Measurements from ENCODE around the gene ASS1. TPM values are rescaled to one million over a fixed set of nuclear protein-coding genes. Genes with fewer than 3 reads are reported as not detected.

The ASS1 gene
- total and polyA plus RNA-seq, 2 donors (not counting 1 experiment from before 2014, with no cell fraction given) = 0.30 to 0.44 TPM

DNA sequence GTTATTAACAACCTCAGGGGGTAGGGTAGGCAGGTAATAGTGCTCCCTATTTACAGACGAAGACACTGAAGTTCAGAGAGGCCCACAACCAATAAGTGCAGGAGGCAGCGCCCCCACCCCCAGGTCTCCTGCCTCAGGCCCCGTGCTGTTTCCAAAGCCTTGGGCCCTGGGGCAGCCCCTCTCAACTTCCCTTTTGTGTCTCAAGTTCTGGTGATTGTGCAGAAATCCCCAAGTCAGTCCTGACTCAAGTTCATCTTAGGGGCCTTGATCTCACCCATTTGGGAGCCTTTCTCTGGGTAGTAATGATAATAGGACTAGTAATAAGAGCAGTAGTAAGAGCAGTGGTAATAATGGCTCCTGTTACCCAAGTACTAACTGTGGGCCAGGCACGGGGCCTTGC is 35.5 kb upstream of the ASS1 start:
- H3K9ac ChIP-seq (ENCODE audit: low read length) = no peak overlapping the region
- no peak overlapping the region for H2AFZ ChIP-seq (ENCODE audit: insufficient read depth, low read depth, low read length, poor library complexity, severe bottlenecking)
- CTCF ChIA-PET = no interaction called here
- POLR2A ChIA-PET = no interaction called here
- no peaks in the 10 kb centered on the region for H4K20me1 ChIP-seq (ENCODE audit: control insufficient read depth, insufficient read depth, low read length, poor library complexity, severe bottlenecking)
- peaks cover 6% of the 10 kb centered on the region for H3K27me3 Mint-ChIP-seq
- H3K4me2 ChIP-seq (replicated peaks; ENCODE audit: low read depth, low read length, poor library complexity, severe bottlenecking) = no peak overlapping the region
- H3K27ac ChIP-seq (ENCODE audit: low read length in 2 of 2) = no peak overlapping the region
- H3K27me3 ChIP-seq (replicated peaks in 1 of 4; ENCODE audit: control extremely low read depth in 1 of 4, control insufficient read depth in 3 of 4, insufficient read depth in 4 of 4, low read length in 3 of 4) = no peaks in the 10 kb centered on the region
- H3K9me3 Mint-ChIP-seq (ENCODE audit: insufficient read depth) = no peaks in the 10 kb centered on the region
- TF ChIP-seq, protein P1, sequence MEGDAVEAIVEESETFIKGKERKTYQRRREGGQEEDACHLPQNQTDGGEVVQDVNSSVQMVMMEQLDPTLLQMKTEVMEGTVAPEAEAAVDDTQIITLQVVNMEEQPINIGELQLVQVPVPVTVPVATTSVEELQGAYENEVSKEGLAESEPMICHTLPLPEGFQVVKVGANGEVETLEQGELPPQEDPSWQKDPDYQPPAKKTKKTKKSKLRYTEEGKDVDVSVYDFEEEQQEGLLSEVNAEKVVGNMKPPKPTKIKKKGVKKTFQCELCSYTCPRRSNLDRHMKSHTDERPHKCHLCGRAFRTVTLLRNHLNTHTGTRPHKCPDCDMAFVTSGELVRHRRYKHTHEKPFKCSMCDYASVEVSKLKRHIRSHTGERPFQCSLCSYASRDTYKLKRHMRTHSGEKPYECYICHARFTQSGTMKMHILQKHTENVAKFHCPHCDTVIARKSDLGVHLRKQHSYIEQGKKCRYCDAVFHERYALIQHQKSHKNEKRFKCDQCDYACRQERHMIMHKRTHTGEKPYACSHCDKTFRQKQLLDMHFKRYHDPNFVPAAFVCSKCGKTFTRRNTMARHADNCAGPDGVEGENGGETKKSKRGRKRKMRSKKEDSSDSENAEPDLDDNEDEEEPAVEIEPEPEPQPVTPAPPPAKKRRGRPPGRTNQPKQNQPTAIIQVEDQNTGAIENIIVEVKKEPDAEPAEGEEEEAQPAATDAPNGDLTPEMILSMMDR (IDR thresholded peaks at IDR 0.05) = no peak
- TF ChIP-seq EZH2 (IDR thresholded peaks at IDR 0.05; ENCODE audit: borderline replicate concordance, insufficient read depth, low read depth, low read length, poor library complexity, severe bottlenecking) = no peak
- H3K79me2 ChIP-seq (ENCODE audit: control insufficient read depth, insufficient read depth, low read length) = no peaks in the 10 kb centered on the region
- WGBS (ENCODE audit: insufficient coverage) = 73% methylated on average over 2 of the region's 4 CpGs
- H3K27ac Mint-ChIP-seq = no peak overlapping the region
- no peak overlapping the region for H3K4me3 ChIP-seq (ENCODE audit: control extremely low read depth in 1 of 5, extremely low read depth in 1 of 5, insufficient read depth in 1 of 5, low read depth in 2 of 5, low read length in 4 of 5)
- no peaks in the 10 kb centered on the region for H3K36me3 ChIP-seq (replicated peaks in 1 of 2; ENCODE audit: control extremely low read depth in 1 of 2, control insufficient read depth in 1 of 2, extremely low read depth in 1 of 2, insufficient read depth in 2 of 2, low read length in 1 of 2)
- DNase-seq (no peak), ATAC-seq (ENCODE audit: low read depth) (no peak)
- H3K4me3 Mint-ChIP-seq = no peak overlapping the region
- H3K9me3 ChIP-seq (ENCODE audit: control extremely low read depth in 1 of 3, control insufficient read depth in 2 of 3, insufficient read depth in 1 of 3, low read length in 2 of 3) = peaks cover 0 to 4% (median 0%) of the 10 kb centered on the region in 3 donors
- no peaks in the 10 kb centered on the region for H3K4me1 Mint-ChIP-seq
- intact Hi-C loops (cut with micrococcal nuclease) = no loop called here
- H3K4me1 ChIP-seq (ENCODE audit: control insufficient read depth in 2 of 2, insufficient read depth in 2 of 2, low read length in 2 of 2) = no peaks in the 10 kb centered on the region

DNA sequence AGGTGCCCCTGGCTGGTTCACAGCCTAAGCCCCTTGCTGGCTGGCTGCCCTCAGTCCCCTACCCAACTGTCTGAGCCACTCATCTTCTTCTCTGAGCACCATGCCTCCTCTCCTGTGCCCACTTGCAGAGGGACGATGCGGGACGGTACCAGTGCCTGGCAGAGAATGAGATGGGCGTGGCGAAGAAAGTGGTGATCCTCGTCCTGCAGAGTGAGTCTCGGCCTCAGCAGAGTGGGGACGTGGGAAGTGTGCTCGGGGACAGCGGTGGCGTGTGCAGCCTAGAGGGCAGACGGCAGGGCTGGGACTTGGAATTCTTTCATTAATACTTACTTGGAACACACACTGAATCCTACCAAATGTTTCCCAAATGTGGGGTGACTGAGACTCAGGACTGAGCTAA is 34.3 kb upstream of the ASS1 start:
- Histone ChIP-seq H3K9ac (ENCODE audit: low read length) (no peak overlapping the region), H3K79me2 (ENCODE audit: control insufficient read depth, insufficient read depth, low read length) (no peaks in the 10 kb centered on the region), H3K9me3 (ENCODE audit: control extremely low read depth in 1 of 3, control insufficient read depth in 2 of 3, insufficient read depth in 1 of 3, low read length in 2 of 3) (peaks cover 0 to 4% (median 0%) of the 10 kb centered on the region in 3 donors), H2AFZ (ENCODE audit: insufficient read depth, low read depth, low read length, poor library complexity, severe bottlenecking) (no peak overlapping the region), H3K36me3 (replicated peaks in 1 of 2; ENCODE audit: control extremely low read depth in 1 of 2, control insufficient read depth in 1 of 2, extremely low read depth in 1 of 2, insufficient read depth in 2 of 2, low read length in 1 of 2) (no peaks in the 10 kb centered on the region), H3K4me3 (ENCODE audit: control extremely low read depth in 1 of 5, extremely low read depth in 1 of 5, insufficient read depth in 1 of 5, low read depth in 2 of 5, low read length in 4 of 5) (no peak overlapping the region), H4K20me1 (ENCODE audit: control insufficient read depth, insufficient read depth, low read length, poor library complexity, severe bottlenecking) (no peaks in the 10 kb centered on the region), H3K27ac (ENCODE audit: low read length in 2 of 2) (no peak overlapping the region), H3K4me2 (replicated peaks; ENCODE audit: low read depth, low read length, poor library complexity, severe bottlenecking) (no peak overlapping the region), H3K4me1 (ENCODE audit: control insufficient read depth in 2 of 2, insufficient read depth in 2 of 2, low read length in 2 of 2) (no peaks in the 10 kb centered on the region), H3K27me3 (replicated peaks in 1 of 4; ENCODE audit: control extremely low read depth in 1 of 4, control insufficient read depth in 3 of 4, insufficient read depth in 4 of 4, low read length in 3 of 4) (no peaks in the 10 kb centered on the region)
- Mint-ChIP-seq H3K27ac (no peak overlapping the region), H3K4me3 (no peak overlapping the region), H3K4me1 (no peaks in the 10 kb centered on the region), H3K9me3 (ENCODE audit: insufficient read depth) (no peaks in the 10 kb centered on the region), H3K27me3 (peaks cover 6% of the 10 kb centered on the region)
- TF ChIP-seq EZH2 (IDR thresholded peaks at IDR 0.05; ENCODE audit: borderline replicate concordance, insufficient read depth, low read depth, low read length, poor library complexity, severe bottlenecking) = no peak
- TF ChIP-seq, protein P1 (IDR thresholded peaks at IDR 0.05) = no peak
- ChIA-PET POLR2A (no interaction called here), CTCF (no interaction called here)
- no peak for ATAC-seq (ENCODE audit: low read depth)
- no peak for DNase-seq
- intact Hi-C loops (cut with micrococcal nuclease) = no loop called here
- WGBS (ENCODE audit: insufficient coverage) = 94% methylated on average over 9 of the region's 12 CpGs
